Upper lobe of left lung (tissue), 4 donors: ENCODE measurements around the gene PDIA6.

Experiments used
- CTCF ChIP-seq, 6 experiments: fragments of 450-650 bp in 4 of 6; fragments of 200-600 bp in 2 of 6; sonication (generic) in 2 of 6; IDR thresholded peaks; one replicate each; pipeline ENCODE4 v1.5.1; 2016 to 2019; ENCODE audit warnings: antibody characterized with exemption in 6 of 6
- POLR2A ChIP-seq, 4 donors: fragments of 450-650 bp; IDR thresholded peaks; one replicate each; pipeline ENCODE4 v1.5.1; 2016 to 2017; ENCODE audit warnings: antibody characterized with exemption in 4 of 4, mild to moderate bottlenecking in 2 of 4
- POLR2AphosphoS5 ChIP-seq, 2 donors: sonication (generic); formaldehyde crosslinking; IDR thresholded peaks; one replicate each; pipeline ENCODE4 v1.5.1; 2017; ENCODE audit warnings: antibody characterized with exemption in 2 of 2

- TF ChIP-seq POLR2A (IDR thresholded peaks at IDR 0.05) (no peak), CTCF (IDR thresholded peaks at IDR 0.05) (no peak), POLR2AphosphoS5 (IDR thresholded peaks at IDR 0.05) (no peak)
Observed at GRCh38 chr2:10793816-10794215, 18.8 kb downstream of the PDIA6 start.
